ENCODE measurements around the gene MINDY3. TPM values are rescaled to one million over a fixed set of nuclear protein-coding genes. Genes with fewer than 3 reads are reported as not detected.

Gene MINDY3
- polyA plus RNA-seq, 1 experiment, result 28.7 TPM

DNA sequence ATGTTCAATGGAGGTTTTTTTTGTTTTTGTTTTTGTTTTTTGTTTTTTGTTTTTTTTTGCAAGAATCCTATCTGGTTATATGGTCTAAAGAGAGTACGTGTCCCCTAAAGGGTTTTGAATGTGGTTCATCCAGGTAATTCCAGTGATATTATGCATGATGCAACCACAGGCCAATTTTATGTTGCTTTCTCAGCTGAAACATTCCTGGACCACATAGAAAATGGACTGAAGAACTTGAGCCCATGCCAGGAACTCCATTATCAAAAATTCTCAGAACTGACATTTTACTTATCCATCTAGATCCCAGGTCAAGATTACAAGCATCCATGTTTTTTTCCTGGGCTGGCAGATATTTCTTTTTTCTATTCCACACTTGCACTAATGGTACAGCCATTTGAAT lies 11.5 kb upstream of the MINDY3 start:
- H3K9me3 ChIP-seq (ENCODE audit: control insufficient read depth, insufficient read depth, low read length), result no peaks in the 10 kb centered on the region
- TF ChIP-seq, protein P1, sequence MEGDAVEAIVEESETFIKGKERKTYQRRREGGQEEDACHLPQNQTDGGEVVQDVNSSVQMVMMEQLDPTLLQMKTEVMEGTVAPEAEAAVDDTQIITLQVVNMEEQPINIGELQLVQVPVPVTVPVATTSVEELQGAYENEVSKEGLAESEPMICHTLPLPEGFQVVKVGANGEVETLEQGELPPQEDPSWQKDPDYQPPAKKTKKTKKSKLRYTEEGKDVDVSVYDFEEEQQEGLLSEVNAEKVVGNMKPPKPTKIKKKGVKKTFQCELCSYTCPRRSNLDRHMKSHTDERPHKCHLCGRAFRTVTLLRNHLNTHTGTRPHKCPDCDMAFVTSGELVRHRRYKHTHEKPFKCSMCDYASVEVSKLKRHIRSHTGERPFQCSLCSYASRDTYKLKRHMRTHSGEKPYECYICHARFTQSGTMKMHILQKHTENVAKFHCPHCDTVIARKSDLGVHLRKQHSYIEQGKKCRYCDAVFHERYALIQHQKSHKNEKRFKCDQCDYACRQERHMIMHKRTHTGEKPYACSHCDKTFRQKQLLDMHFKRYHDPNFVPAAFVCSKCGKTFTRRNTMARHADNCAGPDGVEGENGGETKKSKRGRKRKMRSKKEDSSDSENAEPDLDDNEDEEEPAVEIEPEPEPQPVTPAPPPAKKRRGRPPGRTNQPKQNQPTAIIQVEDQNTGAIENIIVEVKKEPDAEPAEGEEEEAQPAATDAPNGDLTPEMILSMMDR (IDR thresholded peaks at IDR 0.05; ENCODE audit: low read depth, low read length), result no peak
- CTCF ChIA-PET, result no interaction called here
- POLR2A ChIA-PET, result no interaction called here
- DNase-seq (ENCODE audit: low read depth, low spot score), result no peak
- no peak overlapping the region for H3K4me3 ChIP-seq (ENCODE audit: low read depth, low read length)
- no peaks in the 10 kb centered on the region for H3K27me3 ChIP-seq (ENCODE audit: control insufficient read depth, insufficient read depth, low read length)
- H3K27ac ChIP-seq (ENCODE audit: low read depth, low read length), result no peak overlapping the region

DNA sequence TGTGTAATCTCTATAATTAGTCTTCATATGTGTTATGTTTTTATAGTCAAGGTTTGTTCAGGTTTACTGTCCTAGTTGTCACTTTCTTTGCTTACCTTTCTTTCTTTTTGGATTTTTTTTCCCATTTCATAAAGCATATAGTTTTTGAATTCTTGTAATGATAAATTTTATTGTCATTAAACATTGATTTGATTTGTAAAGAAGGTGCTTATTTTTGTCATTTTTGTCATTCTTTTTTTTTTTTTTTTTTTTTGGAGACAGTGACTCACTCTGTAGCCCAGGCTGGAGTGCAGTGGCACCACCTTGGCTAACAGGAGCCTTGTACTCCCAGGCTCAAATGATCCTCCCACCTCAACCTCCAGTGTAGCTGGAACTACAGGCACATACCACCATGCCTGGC lies 9.6 kb upstream of the MINDY3 start:
- Histone ChIP-seq H3K4me3 (ENCODE audit: low read depth, low read length) (no peak overlapping the region), H3K27ac (ENCODE audit: low read depth, low read length) (no peak overlapping the region), H3K9me3 (ENCODE audit: control insufficient read depth, insufficient read depth, low read length) (no peaks in the 10 kb centered on the region), H3K27me3 (ENCODE audit: control insufficient read depth, insufficient read depth, low read length) (no peaks in the 10 kb centered on the region)
- ChIA-PET POLR2A (interaction anchor here (0.7 kb wide), 1 partner anchor 80 kb away, joined by 8 read pairs; no protein-coding TSS in a partner anchor), CTCF (no interaction called here)
- TF ChIP-seq, protein P1 (IDR thresholded peaks at IDR 0.05; ENCODE audit: low read depth, low read length), result no peak
- DNase-seq (ENCODE audit: low read depth, low spot score), result no peak

DNA sequence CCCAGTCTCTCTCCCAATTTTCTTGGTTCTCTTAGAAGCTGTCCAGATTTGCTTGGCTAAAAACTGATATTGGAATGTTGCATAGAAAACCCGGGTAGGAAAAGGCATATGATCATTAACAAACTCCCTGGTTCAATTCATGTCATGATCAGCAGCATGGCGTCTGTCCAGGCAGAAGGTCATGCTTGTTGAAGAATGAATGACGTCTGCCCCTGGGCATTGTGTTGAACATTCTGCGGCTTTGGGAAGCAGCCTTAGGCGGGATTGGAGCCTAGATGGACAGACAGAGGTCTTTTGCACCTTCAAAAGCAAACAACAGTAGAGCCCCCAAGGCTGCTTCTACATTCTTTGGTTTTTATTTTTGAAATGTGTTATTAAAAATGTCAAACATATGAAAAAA lies 7.7 kb upstream of the MINDY3 start:
- no peak for DNase-seq (ENCODE audit: low read depth, low spot score)
- H3K9me3 ChIP-seq (ENCODE audit: control insufficient read depth, insufficient read depth, low read length), result no peaks in the 10 kb centered on the region
- POLR2A ChIA-PET, result no interaction called here

DNA sequence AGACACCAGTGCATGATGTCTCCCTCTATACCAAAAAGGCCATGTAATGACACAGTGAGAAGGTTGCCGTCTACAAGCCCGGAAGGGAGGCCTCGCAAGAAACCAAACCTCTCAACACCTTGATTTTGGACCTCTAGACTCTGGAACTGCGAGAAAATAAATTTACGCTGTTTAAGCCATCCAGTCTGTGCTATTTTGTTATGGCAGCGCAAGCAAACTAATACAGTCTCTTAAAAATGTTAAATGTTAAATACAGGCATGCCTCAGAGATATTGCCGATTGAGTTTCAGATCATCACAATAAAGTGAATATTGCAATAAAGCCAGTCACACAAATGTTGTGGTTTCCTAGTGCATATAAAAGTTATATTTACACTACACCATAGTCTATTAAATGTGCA lies 5.0 kb upstream of the MINDY3 start:
- H3K27me3 ChIP-seq (ENCODE audit: control insufficient read depth, insufficient read depth, low read length), result no peaks in the 10 kb centered on the region
- H3K4me3 ChIP-seq (ENCODE audit: low read depth, low read length), result no peak overlapping the region
- POLR2A ChIA-PET, result no interaction called here
- CTCF ChIA-PET, result no interaction called here
- no peaks in the 10 kb centered on the region for H3K9me3 ChIP-seq (ENCODE audit: control insufficient read depth, insufficient read depth, low read length)
- DNase-seq (ENCODE audit: low read depth, low spot score), result no peak
- TF ChIP-seq, protein P1 (IDR thresholded peaks at IDR 0.05; ENCODE audit: low read depth, low read length), result no peak
- H3K27ac ChIP-seq (ENCODE audit: low read depth, low read length), result no peak overlapping the region

More for the DNA sequence above, 7.7 kb upstream of the MINDY3 start:
- TF ChIP-seq, protein P1 (IDR thresholded peaks at IDR 0.05; ENCODE audit: low read depth, low read length), result no peak
- CTCF ChIA-PET, result interaction anchor here (1.0 kb wide), 1 partner anchor 12 kb away, joined by 3 read pairs; no protein-coding TSS in a partner anchor
- H3K27ac ChIP-seq (ENCODE audit: low read depth, low read length), result no peak overlapping the region
- no peaks in the 10 kb centered on the region for H3K27me3 ChIP-seq (ENCODE audit: control insufficient read depth, insufficient read depth, low read length)
- no peak overlapping the region for H3K4me3 ChIP-seq (ENCODE audit: low read depth, low read length)

DNA sequence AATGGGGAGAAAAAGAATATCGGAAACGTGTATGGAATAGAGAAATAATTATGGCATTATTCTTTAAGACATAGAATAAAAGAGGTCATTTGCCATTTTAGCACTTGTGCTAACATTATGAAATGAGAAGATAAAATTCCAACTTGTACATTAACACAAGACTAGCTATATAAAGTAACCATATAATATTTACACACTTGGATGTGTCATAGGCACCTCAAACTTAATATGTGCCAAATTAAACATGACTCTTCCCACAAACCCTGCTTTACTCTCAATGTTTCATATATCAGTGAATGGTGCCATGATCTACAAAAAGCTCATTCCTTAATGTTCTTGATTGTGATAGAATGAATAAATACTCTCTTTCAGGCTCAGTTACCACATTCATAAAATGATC lies 4.1 kb upstream of the MINDY3 start:
- ChIA-PET CTCF (no interaction called here), POLR2A (no interaction called here)
- H3K27me3 ChIP-seq (ENCODE audit: control insufficient read depth, insufficient read depth, low read length), result no peaks in the 10 kb centered on the region
- TF ChIP-seq, protein P1 (IDR thresholded peaks at IDR 0.05; ENCODE audit: low read depth, low read length), result no peak
- H3K4me3 ChIP-seq (ENCODE audit: low read depth, low read length), result no peak overlapping the region
- no peak for DNase-seq (ENCODE audit: low read depth, low spot score)
- H3K9me3 ChIP-seq (ENCODE audit: control insufficient read depth, insufficient read depth, low read length), result no peaks in the 10 kb centered on the region; the same call in 1 of the 2 replicates
- no peak overlapping the region for H3K27ac ChIP-seq (ENCODE audit: low read depth, low read length)

Data from AG04450 (cell line).